ENCODE data around the gene TTLL8.
"Not testable (repeated sequence)": the region's sequence is repeated elsewhere in the genome, so short reads cannot be mapped to it uniquely, and the experiment has no call there.

The TTLL8 gene

GRCh38 chr22:49993649-49994360, 64.3 kb downstream of the TTLL8 start:
- no peak overlapping the region for H3K4me3 ChIP-seq (ENCODE audit: low read depth, low read length)
- no peak for TF ChIP-seq CTCF (IDR thresholded peaks at IDR 0.05; ENCODE audit: low read depth, low read length)

- no peak overlapping the region for H3K4me3 ChIP-seq (ENCODE audit: low read depth, low read length)
- peak; percentile 86 for TF ChIP-seq CTCF (IDR thresholded peaks at IDR 0.05; ENCODE audit: low read depth, low read length)
Measured at GRCh38 chr22:49992921-49993648, 65.0 kb downstream of the TTLL8 start.

GRCh38 chr22:49991907-49992533, 66.1 kb downstream of the TTLL8 start:
- no peak overlapping the region for H3K4me3 ChIP-seq (ENCODE audit: low read depth, low read length)
- TF ChIP-seq CTCF (IDR thresholded peaks at IDR 0.05; ENCODE audit: low read depth, low read length): no peak

GRCh38 chr22:49991167-49991566, 66.9 kb downstream of the TTLL8 start:
- H3K4me3 ChIP-seq (ENCODE audit: low read depth, low read length): no peak overlapping the region
- no peak for TF ChIP-seq CTCF (IDR thresholded peaks at IDR 0.05; ENCODE audit: low read depth, low read length)

- H3K4me3 ChIP-seq (ENCODE audit: low read depth, low read length): not testable (repeated sequence)
Measured at GRCh38 chr22:49989826-49990225, 68.3 kb downstream of the TTLL8 start.

GRCh38 chr22:49986325-49986724, 71.8 kb downstream of the TTLL8 start:
- H3K4me3 ChIP-seq (ENCODE audit: low read depth, low read length): no peak overlapping the region
- TF ChIP-seq CTCF (IDR thresholded peaks at IDR 0.05; ENCODE audit: low read depth, low read length): no peak

GRCh38 chr22:49983148-49984042, 74.7 kb downstream of the TTLL8 start:
- TF ChIP-seq CTCF (IDR thresholded peaks at IDR 0.05; ENCODE audit: low read depth, low read length): peak; percentile 21; the same call in 1 of the 2 replicates
- no peak overlapping the region for H3K4me3 ChIP-seq (ENCODE audit: low read depth, low read length)

- H3K4me3 ChIP-seq (ENCODE audit: low read depth, low read length): not testable (repeated sequence)
Measured at GRCh38 chr22:49981799-49982198, 76.3 kb downstream of the TTLL8 start.
